ENCODE data around the gene BIRC7. TPM values are rescaled to one million over a fixed set of nuclear protein-coding genes. Genes with fewer than 3 reads are reported as not detected.

The BIRC7 gene
- total RNA-seq, 2 donors from 2014 or later: 0.51 TPM; not detected in 1

- no peak for DNase-seq (ENCODE audit: low spot score in 2 of 2)
- Mint-ChIP-seq H3K36me3 (no peaks in the 10 kb centered on the region), H3K9me3 (no peaks in the 10 kb centered on the region), H3K27ac (peak overlapping the region in 1 of 2 donors; percentile 11)
- no peak for ATAC-seq
Observed at GRCh38 chr20:63287697-63288580, 52.2 kb downstream of the BIRC7 start.

DNA sequence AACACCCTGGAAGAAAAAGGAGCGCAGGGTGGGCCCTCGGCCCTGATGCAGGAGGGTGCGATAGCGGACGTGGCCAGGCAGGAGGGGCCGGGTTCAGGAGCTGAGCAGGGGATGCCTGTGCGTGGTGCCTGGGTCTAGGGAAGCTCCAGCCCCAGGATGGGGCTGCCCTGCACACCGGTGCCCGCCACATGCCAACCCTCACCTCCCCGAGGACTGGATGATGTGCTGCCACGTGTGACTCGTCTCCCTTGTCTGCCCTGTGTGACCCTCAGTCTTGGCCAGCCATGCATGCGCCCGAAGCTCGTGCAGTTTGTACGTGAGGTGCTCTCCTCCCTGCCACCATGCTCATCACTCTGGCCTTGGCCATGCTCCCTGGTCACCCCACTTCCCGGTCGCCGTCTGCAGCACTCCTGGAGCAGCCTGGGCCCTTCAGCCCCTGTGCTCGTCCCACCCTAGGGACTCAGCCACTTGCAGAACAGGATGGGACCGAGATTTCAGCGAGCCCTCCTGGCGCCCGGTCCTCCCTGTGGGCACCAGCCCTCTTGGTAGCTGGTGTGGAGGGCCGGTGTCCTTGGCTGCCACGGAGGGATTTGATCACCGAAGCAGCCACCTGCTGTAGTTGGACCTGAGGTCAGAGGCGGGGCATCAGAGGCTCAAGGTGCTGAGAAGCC, 53.0 kb downstream of the BIRC7 start:
- Mint-ChIP-seq H3K27ac (no peak overlapping the region), H3K9me3 (no peaks in the 10 kb centered on the region), H3K36me3 (no peaks in the 10 kb centered on the region)
- DNase-seq (ENCODE audit: low spot score in 2 of 2) (no peak), ATAC-seq (no peak)

DNA sequence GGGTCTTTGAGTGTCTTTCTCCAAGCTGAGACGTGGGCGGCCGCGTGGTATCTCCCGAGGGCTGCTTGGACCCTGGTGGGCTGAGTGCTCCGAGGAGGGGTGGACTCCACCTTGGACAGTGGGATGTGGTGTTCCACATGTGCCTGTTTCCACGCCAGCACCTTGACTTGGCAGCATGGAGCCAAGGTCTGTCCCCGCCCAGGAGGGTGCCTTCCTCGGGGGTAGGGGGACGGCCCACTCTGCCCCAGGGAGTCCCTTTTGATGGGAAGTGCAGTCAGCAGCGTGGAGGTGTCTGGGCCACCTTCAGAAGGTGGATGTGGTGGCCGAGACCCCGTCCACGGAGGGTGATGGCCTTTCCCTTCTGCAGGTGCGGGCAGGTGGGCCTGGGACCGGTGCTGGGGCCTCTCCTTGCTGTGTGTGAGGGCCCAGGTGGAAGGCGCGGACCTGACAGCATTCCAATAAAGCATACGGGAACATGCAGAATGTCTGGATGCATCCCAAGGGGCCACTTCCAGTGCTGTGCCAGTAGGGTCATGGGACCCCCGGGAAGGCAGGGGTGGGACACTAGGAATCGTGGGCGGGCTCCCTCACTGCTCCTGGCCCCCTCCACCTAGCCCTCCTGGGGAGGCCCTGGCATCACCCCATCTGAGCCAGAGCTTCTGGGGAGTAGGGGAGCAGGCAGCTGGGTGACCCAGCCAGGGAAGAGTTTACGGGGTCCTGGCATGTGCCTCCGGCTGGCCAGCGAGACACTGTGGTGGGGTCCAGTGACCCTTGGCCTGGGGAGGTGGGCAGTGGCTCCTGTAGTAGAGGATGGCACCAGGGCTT, 53.8 kb downstream of the BIRC7 start:
- Mint-ChIP-seq H3K9me3 (no peaks in the 10 kb centered on the region), H3K36me3 (no peaks in the 10 kb centered on the region), H3K27ac (no peak overlapping the region)
- no peak for ATAC-seq
- DNase-seq (ENCODE audit: low spot score in 2 of 2): no peak

Other genes starting within 250 kb of the BIRC7 start
- not detected for gene BHLHE23, start 228.9 kb upstream of the BIRC7 start, total RNA-seq
- 10 to 100 TPM; 34.7 to 39.1 TPM for gene YTHDF1, start 19.8 kb upstream of the BIRC7 start, total RNA-seq
- not detected for gene NKAIN4, start 18.6 kb downstream of the BIRC7 start, total RNA-seq
- gene ARFGAP1, start 36.9 kb downstream of the BIRC7 start, total RNA-seq: 100 to 1,000 TPM in 1 of 2 donors, 10 to 100 TPM in 1; 77.2 to 108 TPM
- gene COL20A1, start 57.3 kb downstream of the BIRC7 start, total RNA-seq: under 1 TPM in 1 of 2 donors, not detected in 1; 0.09 TPM
- not detected for gene CHRNA4, start 125.4 kb downstream of the BIRC7 start, total RNA-seq
- gene KCNQ2, start 236.8 kb downstream of the BIRC7 start, total RNA-seq: under 1 TPM in 1 of 2 donors, not detected in 1; 0.33 TPM